Measurements from ENCODE around the gene SPDYE11.
"Not testable (repeated sequence)": the region's sequence is repeated elsewhere in the genome, so short reads cannot be mapped to it uniquely, and the experiment has no call there.

- TF ChIP-seq POLR2A, CTCF (IDR thresholded peaks at IDR 0.05): not testable (repeated sequence)
Measured at GRCh38 chr7:73029666-73030065, 28.0 kb downstream of the SPDYE11 start, which contains the start of gene SPDYE8.
